H9 (cell line): ENCODE measurements around the gene TRHDE. TPM values are rescaled to one million over a fixed set of nuclear protein-coding genes. Genes with fewer than 3 reads are reported as not detected.
A peak's percentile ranks its signal among the peaks of the same experiment; 100 is the strongest.

ENCODE experiments used
- DNase-seq: peaks from one replicate; pipeline ENCODE4 v3.0.0-alpha.2; 2017
- H2AFZ ChIP-seq: one replicate; pipeline ENCODE4 v1.6.1; 2013; ENCODE audit warnings: mild to moderate bottlenecking, low read length, control low read depth, moderate library complexity
- H2AK5ac ChIP-seq: 2 replicates; pipeline ENCODE4 v1.6.1; 2013; ENCODE audit warnings: low read length, control low read depth, mixed read lengths; ENCODE audit not compliant: insufficient read length
- H2BK120ac ChIP-seq: one replicate; pipeline ENCODE4 v1.6.1; 2013; ENCODE audit warnings: low read depth, mild to moderate bottlenecking, low read length, control low read depth, inconsistent platforms; ENCODE audit not compliant: poor library complexity, severe bottlenecking
- H2BK12ac ChIP-seq: 2 replicates; pipeline ENCODE4 v1.6.1; 2013; ENCODE audit warnings: low read length, control low read depth, mixed read lengths, low read depth; ENCODE audit not compliant: insufficient read length
- H2BK15ac ChIP-seq: 2 replicates; pipeline ENCODE4 v1.6.1; 2013; ENCODE audit warnings: low read depth, low read length, control low read depth
- H2BK20ac ChIP-seq: one replicate; pipeline ENCODE4 v1.6.1; 2013; ENCODE audit warnings: low read depth, mild to moderate bottlenecking, low read length, control low read depth, inconsistent platforms; ENCODE audit not compliant: poor library complexity, severe bottlenecking
- H2BK5ac ChIP-seq: 2 replicates; pipeline ENCODE4 v1.6.1; 2013; ENCODE audit warnings: low read length, control low read depth, mixed read lengths; ENCODE audit not compliant: insufficient read length
- H3K14ac ChIP-seq: 2 replicates; pipeline ENCODE4 v1.6.1; 2013; ENCODE audit warnings: low read length, control low read depth; ENCODE audit not compliant: insufficient read depth
- H3K18ac ChIP-seq: 2 replicates; pipeline ENCODE4 v1.6.1; 2013; ENCODE audit warnings: low read depth, mild to moderate bottlenecking, mixed read lengths, low read length, control low read depth; ENCODE audit not compliant: insufficient read length
- H3K23ac ChIP-seq: 2 replicates; pipeline ENCODE4 v1.6.1; 2013; ENCODE audit warnings: low read length, control low read depth, mixed read lengths, low read depth; ENCODE audit not compliant: insufficient read length
- H3K23me2 ChIP-seq: 2 replicates; pipeline ENCODE4 v1.6.1; 2013; ENCODE audit warnings: low read depth, mild to moderate bottlenecking, mixed read lengths, low read length, control low read depth; ENCODE audit not compliant: insufficient read length, poor library complexity, severe bottlenecking
- H3K27ac ChIP-seq: 2 replicates; pipeline ENCODE4 v1.5.1; 2013; ENCODE audit warnings: low read length, control low read depth, mixed read lengths, low read depth; ENCODE audit not compliant: insufficient read length
- H3K27me3 ChIP-seq: 2 replicates; pipeline ENCODE4 v1.6.1; 2013; ENCODE audit warnings: low read length, control low read depth, inconsistent platforms; ENCODE audit not compliant: insufficient read depth
- H3K4ac ChIP-seq: 2 replicates; pipeline ENCODE4 v1.6.1; 2013; ENCODE audit warnings: low read depth, mild to moderate bottlenecking, control low read depth, inconsistent platforms, low read length, moderate library complexity
- H3K4me1 ChIP-seq: 2 replicates; pipeline ENCODE4 v1.6.1; 2013; ENCODE audit warnings: low read length, control low read depth, inconsistent platforms; ENCODE audit not compliant: insufficient read depth
- H3K4me2 ChIP-seq: 2 replicates; pipeline ENCODE4 v1.6.1; 2013; ENCODE audit warnings: low read length, control low read depth, mixed read lengths; ENCODE audit not compliant: insufficient read length, insufficient read depth
- H3K56ac ChIP-seq: 2 replicates; pipeline ENCODE4 v1.6.1; 2013; ENCODE audit warnings: low read depth, mild to moderate bottlenecking, mixed read lengths, low read length, control low read depth; ENCODE audit not compliant: insufficient read length
- H3K79me1 ChIP-seq: 2 replicates; pipeline ENCODE4 v1.6.1; 2013; ENCODE audit warnings: low read depth, mild to moderate bottlenecking, moderate library complexity, low read length, control low read depth, inconsistent platforms; ENCODE audit not compliant: insufficient read depth, poor library complexity, severe bottlenecking
- H3K79me2 ChIP-seq: 2 replicates; pipeline ENCODE4 v1.6.1; 2013; ENCODE audit warnings: low read length, control low read depth, inconsistent platforms; ENCODE audit not compliant: insufficient read depth
- H3K9ac ChIP-seq: 2 replicates; pipeline ENCODE4 v1.6.1; 2013; ENCODE audit warnings: low read length, control low read depth, mixed read lengths; ENCODE audit not compliant: insufficient read length; ENCODE audit errors: extremely low read depth
- H3K9me3 ChIP-seq: one replicate; pipeline ENCODE4 v1.6.1; 2013; ENCODE audit warnings: low read depth, low read length, inconsistent platforms; ENCODE audit not compliant: control insufficient read depth
- H3T11ph ChIP-seq: one replicate; pipeline ENCODE4 v1.6.1; 2013; ENCODE audit warnings: mild to moderate bottlenecking, low read length, control low read depth, inconsistent platforms
- H4K20me1 ChIP-seq: one replicate; pipeline ENCODE4 v1.6.1; 2013; ENCODE audit not compliant: control insufficient read depth, insufficient read length, insufficient read depth
- H4K5ac ChIP-seq: 2 replicates; pipeline ENCODE4 v1.6.1; 2013; ENCODE audit warnings: low read depth, mild to moderate bottlenecking, mixed read lengths, low read length, control low read depth; ENCODE audit not compliant: insufficient read length
- H4K8ac ChIP-seq: replicated peaks from 2 replicates; pipeline ENCODE4 v1.6.1; 2013; ENCODE audit warnings: low read length, control low read depth, mixed read lengths, low read depth; ENCODE audit not compliant: insufficient read length
- H4K91ac ChIP-seq: 2 replicates; pipeline ENCODE4 v1.6.1; 2013; ENCODE audit warnings: low read depth, mild to moderate bottlenecking, moderate library complexity, mixed read lengths, low read length, control low read depth; ENCODE audit not compliant: insufficient read length
- H3K27ac Mint-ChIP-seq, 3 experiments: 2 replicates in 2 of 3; 3 replicates in 1 of 3; pipeline ENCODE4 v1.8.0; 2020 to 2021; ENCODE audit warnings: mixed read lengths in 3 of 3, mild to moderate bottlenecking in 1 of 3, moderate library complexity in 1 of 3
- H3K27me3 Mint-ChIP-seq: 2 replicates; pipeline ENCODE4 v1.8.0; 2021; ENCODE audit warnings: low read depth, mild to moderate bottlenecking, moderate library complexity, mixed read lengths
- H3K36me3 Mint-ChIP-seq, 3 experiments: 2 replicates in 2 of 3; 3 replicates in 1 of 3; pipeline ENCODE4 v1.8.0; 2020 to 2021; ENCODE audit warnings: low read depth in 3 of 3, mixed read lengths in 3 of 3; ENCODE audit not compliant: insufficient read depth in 1 of 3
- H3K4me1 Mint-ChIP-seq, 2 experiments: 2 replicates each; pipeline ENCODE4 v1.8.0; 2020; ENCODE audit warnings: mixed read lengths in 2 of 2
- H3K4me3 Mint-ChIP-seq, 2 experiments: 2 replicates in 1 of 2; 3 replicates in 1 of 2; pipeline ENCODE4 v1.8.0; 2020 to 2021; ENCODE audit warnings: mild to moderate bottlenecking in 2 of 2, mixed read lengths in 2 of 2, moderate library complexity in 1 of 2
- H3K9me3 Mint-ChIP-seq, 2 experiments: 2 replicates in 1 of 2; 3 replicates in 1 of 2; pipeline ENCODE4 v1.8.0; 2020; ENCODE audit warnings: mild to moderate bottlenecking in 2 of 2, mixed read lengths in 2 of 2, moderate library complexity in 1 of 2
- CTCF ChIP-seq: fragments of 200-600 bp; sonication (generic); conservative IDR thresholded peaks from 3 replicates; pipeline ENCODE4 v1.8.0; 2021; ENCODE audit warnings: antibody characterized with exemption, mild to moderate bottlenecking
- WGBS: extraction: QIAGEN DNeasy Blood & Tissue Kit; methylation state at CpG from one replicate; pipeline ENCODE4 v1.1.7; 2013; ENCODE audit warnings: missing lambda C conversion rate, low lambda C conversion rate, mixed read lengths; ENCODE audit not compliant: insufficient read length; ENCODE audit errors: extremely low coverage; 5-methylcytosine and 5-hydroxymethylcytosine counted together
- total RNA-seq: library from RNA; stranded (reverse); gene quantifications from 2 replicates; pipeline ENCODE4 v1.2.1, GENCODE V29; 2021

The TRHDE gene
- total RNA-seq, 1 experiment from 2014 or later: 1.0 TPM

- no peak overlapping the region for H4K5ac ChIP-seq
- no peaks in the 10 kb centered on the region for H3K9me3 ChIP-seq
- no peak overlapping the region for H3K4me2 ChIP-seq
- H3K79me1 ChIP-seq: no peaks in the 10 kb centered on the region
- no peaks in the 10 kb centered on the region for H3K27me3 ChIP-seq
- no peak for DNase-seq
- H3K23ac ChIP-seq: no peak overlapping the region
- no peak overlapping the region for H3K9ac ChIP-seq
- H3K4me1 Mint-ChIP-seq: peaks cover 35 to 36% of the 10 kb centered on the region in 2 experiments
- H3K27me3 Mint-ChIP-seq: no peaks in the 10 kb centered on the region
- H3K79me2 ChIP-seq: no peaks in the 10 kb centered on the region
- no peak overlapping the region for H2BK20ac ChIP-seq
- H2BK12ac ChIP-seq: no peak overlapping the region
- peak overlapping the region in 1 of 3 experiments; percentile 92; a peak in 3 of 7 replicates for H3K27ac Mint-ChIP-seq
- no peak overlapping the region for H2BK120ac ChIP-seq
- H3K9me3 Mint-ChIP-seq: peaks cover 8 to 15% of the 10 kb centered on the region in 2 experiments
- no peak overlapping the region for H4K8ac ChIP-seq
- H3K56ac ChIP-seq: no peak overlapping the region
- H3T11ph ChIP-seq: no peak overlapping the region
- H3K14ac ChIP-seq: no peak overlapping the region
- H3K36me3 Mint-ChIP-seq: peaks cover 0 to 18% (median 15%) of the 10 kb centered on the region in 3 experiments; a peak in 5 of 7 replicates
- no peak overlapping the region for H2AFZ ChIP-seq
- H3K23me2 ChIP-seq: no peaks in the 10 kb centered on the region
- no peaks in the 10 kb centered on the region for H4K20me1 ChIP-seq
- WGBS: no CpG with 5 or more reads among the region's 2 CpGs
- peaks cover 7% of the 10 kb centered on the region; the same call in 1 of the 2 replicates for H3K4me1 ChIP-seq
- H4K91ac ChIP-seq: no peak overlapping the region
- no peak overlapping the region for H3K18ac ChIP-seq
- H2BK15ac ChIP-seq: no peak overlapping the region
- H3K27ac ChIP-seq: no peak overlapping the region
- H3K4ac ChIP-seq: no peak overlapping the region
- no peak for TF ChIP-seq CTCF
- no peak overlapping the region for H2BK5ac ChIP-seq
- no peak overlapping the region; a peak in 1 of 5 replicates for H3K4me3 Mint-ChIP-seq
- H2AK5ac ChIP-seq: no peak overlapping the region
Observed at GRCh38 chr12:72444566-72444965, 172.4 kb downstream of the TRHDE start.
